Panc1 (cell line): ENCODE measurements around the gene ROGDI. TPM values are rescaled to one million over a fixed set of nuclear protein-coding genes. Genes with fewer than 3 reads are reported as not detected.

ENCODE experiments used
- ATAC-seq: fragments of 200-7000 bp; cut with Tn5 transposase; 2 replicates; pipeline ENCODE4 v1.9.1; 2020; ENCODE audit warnings: mild to moderate bottlenecking, moderate library complexity
- BruUV-seq: library from RNA; stranded (reverse); fragments of 400-500 nt; replicated peaks from 2 replicates; lab custom pipeline; 2021; lab: Mats Ljungman, UMichigan
- CTCF ChIA-PET: fragments of 300-600 bp; sonication (Branson Sonifier 250); formaldehyde crosslinking; loops from one replicate; lab custom pipeline; 2022; ENCODE audit warnings: antibody characterized with exemption; lab: Charles Lee
- POLR2A ChIA-PET: fragments of 300-600 bp; sonication (Branson Sonifier 250); formaldehyde crosslinking; loops from one replicate; lab custom pipeline; 2022; ENCODE audit warnings: antibody characterized with exemption; lab: Charles Lee
- DNase-seq: peaks from one replicate; pipeline ENCODE4 v3.0.0-alpha.2; 2010; ENCODE audit warnings: low read depth, low spot score
- H3K27ac ChIP-seq: 2 replicates; pipeline ENCODE4 v1.5.1; 2011; ENCODE audit warnings: mild to moderate bottlenecking, low read length, inconsistent platforms
- H3K27me3 ChIP-seq: fragments of 200-500 bp; sonication (Bioruptor generic); 2 replicates; pipeline ENCODE4 v1.6.0; 2014; ENCODE audit warnings: low read length, inconsistent platforms; ENCODE audit not compliant: control insufficient read depth, insufficient read depth
- H3K36me3 ChIP-seq: fragments of 200-500 bp; sonication (Bioruptor generic); 2 replicates; pipeline ENCODE4 v1.5.1; 2014; ENCODE audit warnings: inconsistent platforms, mild to moderate bottlenecking, low read length, moderate library complexity; ENCODE audit not compliant: control insufficient read depth, insufficient read depth
- H3K4me1 ChIP-seq: 2 replicates; pipeline ENCODE4 v1.5.1; 2011; ENCODE audit warnings: inconsistent platforms, mild to moderate bottlenecking, low read length, moderate library complexity; ENCODE audit not compliant: control insufficient read depth, insufficient read depth
- H3K4me3 ChIP-seq, 2 experiments: 2 replicates each; pipeline ENCODE4 v1.5.1; 2011 to 2012; ENCODE audit warnings: low read depth in 2 of 2, low read length in 2 of 2, mild to moderate bottlenecking in 2 of 2, inconsistent platforms in 1 of 2, moderate library complexity in 1 of 2
- H3K9me3 ChIP-seq: fragments of 200-500 bp; sonication (Bioruptor generic); 2 replicates; pipeline ENCODE4 v1.5.1; 2014; ENCODE audit warnings: low read depth, mild to moderate bottlenecking, inconsistent platforms, low read length, moderate library complexity; ENCODE audit not compliant: control insufficient read depth, insufficient read depth
- CTCF ChIP-seq: fragments of 450-650 bp; IDR thresholded peaks from 2 replicates; pipeline ENCODE4 v1.5.1; 2017; ENCODE audit warnings: mild to moderate bottlenecking
- POLR2AphosphoS5 ChIP-seq: IDR thresholded peaks from 2 replicates; pipeline ENCODE4 v1.6.1; 2012; ENCODE audit warnings: mild to moderate bottlenecking, low read depth, low read length, moderate library complexity
- REST ChIP-seq, 2 experiments: IDR thresholded peaks; 2 replicates each; pipeline ENCODE4 v1.6.1; 2011 to 2012; ENCODE audit warnings: low read depth in 2 of 2, control low read depth in 1 of 2, low read length in 1 of 2, mild to moderate bottlenecking in 1 of 2, moderate library complexity in 1 of 2; ENCODE audit not compliant: insufficient read depth in 1 of 2
- SIN3A ChIP-seq: IDR thresholded peaks from 2 replicates; pipeline ENCODE4 v1.6.1; 2012; ENCODE audit warnings: low read depth, mild to moderate bottlenecking, low read length, moderate library complexity, borderline replicate concordance; ENCODE audit not compliant: insufficient read depth
- TCF7L2 ChIP-seq: IDR thresholded peaks from 2 replicates; pipeline ENCODE4 v1.6.1; 2011; ENCODE audit warnings: mild to moderate bottlenecking, low read depth, low read length, inconsistent platforms
- in situ Hi-C: cut with HindIII; loops from 2 replicates; pipeline ENCODE4 v1.10.0; 2016; ENCODE audit warnings: low sequenced_read_pairs, low pct_unique_long_range_greater_than_20kb
- intact Hi-C: fragments of 100-400 bp; cut with micrococcal nuclease; formaldehyde crosslinking; loops from one replicate; pipeline ENCODE4 v1.10.0; 2022; ENCODE audit not compliant: unreplicated experiment
- total RNA-seq: library from RNA; stranded (reverse); gene quantifications from one replicate; pipeline ENCODE4 v1.2.1, GENCODE V29; 2021; ENCODE audit not compliant: unreplicated experiment

Gene ROGDI
- total RNA-seq, 1 experiment from 2014 or later: 31.9 TPM

- intact Hi-C loops (no loop called here), in situ Hi-C loops (no loop called here)
- POLR2A ChIA-PET: interaction anchor here (0.6 kb wide), 1 partner anchor 81 kb away, joined by 7 read pairs; no protein-coding TSS in a partner anchor
- no peak overlapping the region for H3K27ac ChIP-seq
- H3K36me3 ChIP-seq: no peaks in the 10 kb centered on the region
- TF ChIP-seq TCF7L2 (no peak), POLR2AphosphoS5 (no peak), SIN3A (no peak), REST (IDR thresholded peaks at IDR 0.05; ENCODE audit: insufficient read depth in 1 of 2, low read depth in 2 of 2, low read length in 1 of 2) (no peak), CTCF (no peak)
- no peak overlapping the region for H3K4me3 ChIP-seq
- H3K27me3 ChIP-seq: no peaks in the 10 kb centered on the region
- CTCF ChIA-PET: no interaction called here
- H3K9me3 ChIP-seq: no peaks in the 10 kb centered on the region
- ATAC-seq (no peak), DNase-seq (no peak)
- 0 out of 2 replicates have a peak, but pooled peaks cover 3% of the 10 kb centered on the region for H3K4me1 ChIP-seq
- no TSS peak for BruUV-seq
These were observed 26.2 kb downstream of the ROGDI start for GRCh38 chr16:4776141-4776705.

- ChIA-PET POLR2A (no interaction called here), CTCF (no interaction called here)
- DNase-seq: no peak
- in situ Hi-C loops (no loop called here), intact Hi-C loops (no loop called here)
- H3K4me1 ChIP-seq: no peaks in the 10 kb centered on the region
- no TSS peak for BruUV-seq
- no peak overlapping the region for H3K4me3 ChIP-seq
- H3K9me3 ChIP-seq: no peaks in the 10 kb centered on the region
- no peaks in the 10 kb centered on the region for H3K27me3 ChIP-seq
- TF ChIP-seq CTCF (no peak), TCF7L2 (no peak), REST (IDR thresholded peaks at IDR 0.05; ENCODE audit: insufficient read depth in 1 of 2, low read depth in 2 of 2, low read length in 1 of 2) (no peak), POLR2AphosphoS5 (no peak), SIN3A (no peak)
- no peak overlapping the region for H3K27ac ChIP-seq
- no peaks in the 10 kb centered on the region for H3K36me3 ChIP-seq
- ATAC-seq: no peak
These were observed 27.4 kb downstream of the ROGDI start for GRCh38 chr16:4775005-4775404.
